Skeletal muscle cell (primary cell): ENCODE measurements around the gene PLA2G4E.
A peak's percentile ranks its signal among the peaks of the same experiment; 100 is the strongest.

Experiments
- DNase-seq: peaks from one replicate; pipeline ENCODE4 v3.0.0-alpha.2; 2010; ENCODE audit warnings: low read depth
- H3K4me3 ChIP-seq: 2 replicates; pipeline ENCODE4 v1.5.1; 2011; ENCODE audit warnings: low read depth, mild to moderate bottlenecking, control low read depth, low read length, moderate library complexity

The PLA2G4E gene

DNA sequence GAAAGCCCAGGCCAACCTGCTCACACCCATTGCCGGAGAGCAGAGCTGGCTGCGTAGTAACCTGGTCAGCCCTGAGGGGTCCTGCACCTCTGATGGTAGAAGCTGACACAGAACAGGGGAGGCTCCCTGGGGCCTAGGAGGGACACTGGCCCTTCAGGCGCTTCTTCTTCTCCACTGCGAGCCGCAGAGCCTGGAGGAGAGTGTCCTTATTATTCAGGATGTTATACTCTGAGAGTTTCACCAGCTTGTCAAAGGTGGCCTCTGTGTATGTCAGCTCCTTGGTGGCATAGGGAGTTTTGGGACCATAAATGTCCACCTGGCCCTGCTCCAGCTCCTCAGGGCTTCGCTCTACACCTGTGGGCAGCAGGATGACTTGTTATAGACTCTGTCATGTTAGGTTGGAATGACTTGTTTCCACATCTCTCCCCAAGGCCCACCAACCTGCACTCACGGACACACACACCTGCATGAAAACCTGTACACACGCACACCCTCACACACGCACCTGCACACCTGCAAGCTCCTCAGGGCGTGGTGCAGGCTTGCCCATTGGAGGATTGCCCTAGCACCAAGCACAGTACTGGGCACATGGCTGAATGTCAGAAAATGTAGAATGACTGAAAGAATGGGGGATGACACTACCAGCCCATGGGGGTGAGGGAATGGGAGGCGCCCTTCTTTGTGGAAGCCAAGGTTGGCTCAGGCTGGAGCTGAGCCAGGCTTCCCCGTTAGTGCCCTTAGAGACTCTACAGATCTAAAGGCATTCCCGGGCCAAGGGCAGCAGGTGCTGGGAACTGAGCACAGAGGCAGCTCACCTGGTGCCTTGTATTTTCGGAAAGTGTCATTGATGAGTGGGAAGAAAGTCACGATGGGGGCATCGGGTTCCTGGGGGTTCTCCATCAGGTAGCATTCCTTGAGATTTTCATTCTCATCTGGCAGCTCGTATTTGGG is 36.9 kb downstream of the PLA2G4E start:
- no peak overlapping the region for H3K4me3 ChIP-seq
- DNase-seq, result no peak

DNA sequence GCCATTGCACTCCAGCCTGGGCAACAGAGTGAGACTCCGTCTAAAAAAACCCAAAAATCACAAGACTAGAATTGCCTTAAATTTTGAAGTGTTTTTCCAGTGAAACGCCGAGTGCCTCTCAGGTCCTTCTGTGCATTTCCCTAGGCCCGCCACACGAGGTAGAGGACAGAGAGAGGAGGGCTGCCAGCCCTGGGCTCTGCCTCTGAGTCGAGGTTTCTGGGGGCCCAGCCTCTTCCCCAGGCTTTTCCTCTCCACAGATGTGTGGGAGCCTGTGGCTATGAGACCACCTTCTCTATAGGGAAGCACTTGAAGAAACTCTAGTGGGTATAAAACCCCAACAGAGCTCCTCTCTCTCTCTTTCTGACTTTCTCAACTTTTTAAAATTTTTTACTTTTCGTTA is 37.6 kb downstream of the PLA2G4E start:
- no peak overlapping the region for H3K4me3 ChIP-seq
- no peak for DNase-seq

DNA sequence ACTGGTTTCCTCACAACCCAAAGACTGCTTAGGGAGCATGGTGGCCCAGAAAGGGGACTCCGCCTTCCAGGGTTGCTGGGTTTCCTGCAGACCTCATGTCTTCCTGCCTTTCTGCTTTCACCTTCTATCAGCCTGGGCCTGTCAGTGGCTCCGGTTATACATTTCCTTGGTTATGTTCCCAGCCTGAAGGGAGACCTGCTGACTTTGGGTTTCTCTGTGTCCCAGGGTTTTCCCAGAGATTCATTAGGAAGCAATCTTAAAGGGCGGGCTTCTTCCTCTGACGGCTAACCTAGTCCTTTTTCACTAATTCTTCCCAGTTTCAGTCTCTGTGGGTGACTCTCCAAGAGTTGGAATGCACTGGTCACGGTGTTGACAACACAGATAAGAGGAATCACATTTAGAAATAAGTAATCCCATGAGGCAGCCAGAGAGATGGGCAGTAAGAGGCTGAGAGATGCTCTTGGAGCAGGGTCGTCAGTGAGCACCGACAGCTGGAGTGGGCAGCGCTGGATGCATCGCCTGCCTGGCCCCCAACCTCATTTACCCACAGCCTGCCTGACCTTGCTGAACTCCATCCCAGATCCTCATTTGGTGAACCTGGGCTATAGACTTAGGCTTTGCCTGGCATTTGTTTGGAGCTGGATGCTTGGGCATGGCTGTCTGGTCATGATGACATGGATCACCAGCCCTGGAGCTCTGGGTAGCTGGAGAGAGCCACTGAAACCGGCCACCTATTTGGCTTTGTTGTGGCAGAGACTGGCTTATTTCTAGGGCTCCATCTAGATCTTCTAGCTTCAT is 38.5 kb downstream of the PLA2G4E start:
- no peak overlapping the region for H3K4me3 ChIP-seq
- DNase-seq, result no peak

DNA sequence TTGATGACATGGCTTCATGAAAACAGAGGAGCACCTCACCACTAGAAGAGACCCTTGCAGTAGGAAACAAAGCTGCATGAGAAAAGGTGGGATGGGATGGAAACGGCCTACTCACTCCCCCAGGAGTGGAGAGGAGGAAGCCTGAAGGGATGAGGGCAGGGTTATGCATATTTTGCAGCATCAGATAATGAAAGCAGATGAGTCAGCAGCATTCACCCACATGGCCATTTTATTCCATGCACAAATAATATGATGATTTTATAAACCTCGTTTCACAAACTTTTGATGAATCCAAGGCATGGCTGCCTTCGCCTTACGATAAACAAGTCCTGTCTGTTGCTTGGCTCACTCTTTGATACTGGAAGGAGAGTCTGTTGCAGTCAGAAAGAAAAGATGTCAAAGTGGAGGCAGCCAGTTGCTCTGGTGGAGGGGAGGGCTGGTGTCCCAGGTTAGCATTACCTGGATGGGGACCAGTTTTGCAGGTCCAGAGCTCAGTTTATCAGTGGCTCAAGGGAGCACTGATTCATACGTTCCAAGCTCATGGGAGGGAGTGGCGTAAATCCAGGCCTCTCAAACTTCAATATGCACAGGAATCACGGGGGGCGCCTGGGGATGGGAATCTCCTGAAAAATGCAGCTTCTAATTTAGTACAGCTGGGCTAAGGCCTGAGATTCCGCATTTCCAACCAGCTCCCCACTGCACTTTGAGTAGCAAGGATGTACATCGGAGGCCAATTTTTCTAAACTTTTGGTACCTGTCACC is 39.3 kb downstream of the PLA2G4E start:
- no peak overlapping the region for H3K4me3 ChIP-seq
- no peak for DNase-seq

DNA sequence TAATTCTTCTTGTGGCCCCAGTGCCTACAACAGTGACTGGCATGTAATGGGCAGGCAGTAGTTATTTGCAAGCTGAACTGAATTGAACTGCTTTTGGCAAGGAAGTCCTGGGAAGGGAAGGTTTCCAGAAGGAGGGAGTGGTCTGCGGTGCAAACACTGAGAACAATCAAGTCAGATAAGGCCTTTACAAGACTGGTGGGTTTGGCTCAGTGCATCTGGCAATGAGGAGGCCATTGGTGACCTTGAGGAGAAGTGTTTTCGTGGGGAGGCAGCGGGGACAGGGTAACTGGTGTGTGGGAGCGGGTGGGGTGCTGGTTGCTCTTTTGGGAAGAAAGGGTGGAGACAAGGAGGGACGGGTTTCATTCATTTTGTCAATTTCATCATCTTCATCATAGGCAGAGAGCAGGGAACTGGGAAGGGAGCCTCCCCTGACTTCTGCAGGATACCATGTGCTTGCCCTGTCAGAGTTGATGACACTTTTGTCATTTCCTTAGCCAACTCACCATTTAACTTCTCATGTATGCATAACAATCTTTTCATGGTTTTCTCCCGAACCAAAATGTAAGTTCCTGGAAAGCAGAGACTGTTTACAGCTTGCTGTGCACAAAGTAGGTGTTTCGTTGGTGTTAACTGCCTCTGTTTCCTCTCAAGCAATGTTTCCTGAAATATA is 40.1 kb downstream of the PLA2G4E start:
- no peak overlapping the region for H3K4me3 ChIP-seq
- DNase-seq, result no peak

DNA sequence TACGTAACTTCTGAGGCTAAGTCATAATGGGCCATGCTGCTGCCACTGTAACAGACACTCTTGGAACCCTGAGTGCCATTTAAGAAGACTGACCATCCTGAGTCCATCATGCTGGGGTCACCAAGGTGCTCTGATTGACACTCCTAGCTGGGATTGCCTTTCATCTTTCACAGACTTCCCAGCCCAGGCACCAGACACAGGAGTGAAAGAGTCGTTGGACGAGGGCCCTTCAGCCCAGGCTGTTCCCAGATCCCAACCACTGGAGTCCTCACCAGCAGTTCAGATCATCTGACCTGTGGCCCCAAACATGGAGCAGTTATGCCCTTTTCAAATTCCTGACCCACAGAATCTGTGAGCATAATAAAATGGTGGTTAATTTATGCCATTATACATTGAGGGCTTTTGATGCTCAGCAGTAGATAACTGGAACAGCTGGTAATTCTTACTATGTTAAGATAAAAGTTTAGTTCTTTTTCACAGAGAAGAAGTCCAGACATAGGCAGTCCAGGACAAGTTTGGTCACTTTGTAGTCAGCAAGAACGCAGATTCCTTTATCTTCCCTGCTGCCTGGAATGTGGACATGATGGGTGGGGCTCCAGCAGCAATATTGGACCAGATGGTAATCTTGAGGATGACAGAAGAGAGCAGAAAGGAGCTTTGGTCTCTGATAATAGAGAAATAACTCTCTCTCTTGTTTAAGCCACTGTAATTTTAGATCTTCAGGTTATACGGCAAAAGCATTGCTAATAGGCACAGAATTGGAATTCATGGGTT is 41.2 kb downstream of the PLA2G4E start:
- DNase-seq, result no peak
- H3K4me3 ChIP-seq, result no peak overlapping the region

DNA sequence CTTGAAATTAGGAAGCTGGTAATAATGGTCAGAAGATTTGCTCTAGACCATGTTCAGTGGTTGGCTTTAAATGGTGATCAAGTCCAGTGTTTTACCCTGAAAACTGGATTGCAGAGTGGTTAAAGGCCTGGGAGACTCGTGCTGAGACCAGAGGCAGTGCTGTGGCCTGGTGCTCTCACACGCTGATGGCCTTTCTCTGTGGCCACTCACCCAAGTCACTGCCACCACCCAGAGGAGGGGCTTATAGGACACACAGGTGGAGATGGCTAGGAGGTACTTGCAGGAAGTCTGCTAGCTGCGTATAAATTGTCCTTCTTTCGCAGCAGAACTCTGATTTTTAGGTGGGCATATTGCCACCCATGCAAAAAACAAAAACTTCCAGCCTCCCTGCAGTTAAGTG is 42.3 kb downstream of the PLA2G4E start:
- no peak for DNase-seq
- H3K4me3 ChIP-seq, result no peak overlapping the region

DNA sequence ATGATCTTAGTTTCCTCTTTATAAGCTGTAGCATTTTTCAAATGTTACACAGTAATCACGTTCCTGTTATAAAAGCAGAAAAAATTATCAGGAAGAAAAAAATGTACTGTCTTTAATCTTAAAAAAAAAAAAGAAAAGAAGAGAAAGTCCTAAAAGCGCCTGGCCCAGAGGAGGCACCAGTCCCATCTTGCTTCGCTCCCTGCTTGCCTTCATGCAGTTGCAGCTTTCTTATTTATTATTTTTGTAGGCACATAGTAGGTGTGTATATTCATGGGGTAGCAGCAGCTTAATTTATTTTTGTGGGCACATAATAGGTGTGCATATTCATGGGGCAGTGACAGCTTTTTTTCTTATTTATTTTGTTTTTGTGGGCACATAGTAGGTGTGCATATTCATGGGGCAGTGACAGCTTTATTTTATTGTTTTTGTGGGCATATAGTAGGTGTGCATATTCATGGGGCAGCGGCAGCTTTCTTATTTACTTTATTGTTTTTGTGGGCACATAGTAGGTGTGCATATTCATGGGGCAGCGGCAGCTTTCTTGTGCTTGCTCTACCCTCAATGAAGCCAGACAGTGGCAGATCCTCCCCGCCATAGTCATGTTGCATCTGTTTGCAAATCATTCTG is 43.0 kb downstream of the PLA2G4E start:
- no peak overlapping the region for H3K4me3 ChIP-seq
- no peak for DNase-seq

DNA sequence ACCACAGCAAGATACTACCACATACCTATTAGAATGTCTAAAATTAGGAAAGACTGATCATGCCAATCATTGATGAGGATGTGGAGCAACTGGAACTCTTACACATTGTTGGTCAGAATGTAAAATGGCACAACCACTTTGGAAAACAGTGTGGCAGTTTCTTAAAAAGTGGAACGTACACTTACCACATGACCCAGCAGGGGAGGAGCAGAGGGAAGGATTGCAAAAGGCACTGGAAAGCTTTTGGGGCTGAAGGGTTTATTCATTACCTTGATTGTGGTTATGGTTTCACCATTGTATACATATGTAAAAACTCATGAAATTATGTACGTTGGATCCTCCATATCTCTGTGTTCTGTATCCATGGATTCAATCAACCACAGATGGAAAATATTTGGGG is 45.2 kb downstream of the PLA2G4E start:
- DNase-seq, result no peak
- no peak overlapping the region for H3K4me3 ChIP-seq

DNA sequence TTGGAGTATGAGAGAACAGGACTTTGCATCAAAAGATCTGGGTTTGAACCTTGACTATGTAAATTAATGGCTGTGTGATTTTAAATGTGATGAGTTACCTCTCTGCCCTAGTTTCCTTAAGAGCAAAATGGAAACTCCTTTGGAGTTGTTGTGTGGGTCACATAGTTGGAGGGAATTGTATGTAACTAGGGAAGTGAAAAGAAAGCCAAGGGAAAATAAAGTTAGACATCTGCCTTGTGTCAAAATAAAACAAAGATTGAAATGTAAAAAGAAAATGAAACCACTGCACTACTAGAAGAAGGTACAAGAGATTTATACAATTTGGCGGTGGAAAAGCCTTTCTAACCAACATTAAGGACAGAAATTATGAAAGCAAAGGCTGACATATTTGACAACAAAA is 46.8 kb downstream of the PLA2G4E start:
- DNase-seq, result no peak
- H3K4me3 ChIP-seq, result no peak overlapping the region

DNA sequence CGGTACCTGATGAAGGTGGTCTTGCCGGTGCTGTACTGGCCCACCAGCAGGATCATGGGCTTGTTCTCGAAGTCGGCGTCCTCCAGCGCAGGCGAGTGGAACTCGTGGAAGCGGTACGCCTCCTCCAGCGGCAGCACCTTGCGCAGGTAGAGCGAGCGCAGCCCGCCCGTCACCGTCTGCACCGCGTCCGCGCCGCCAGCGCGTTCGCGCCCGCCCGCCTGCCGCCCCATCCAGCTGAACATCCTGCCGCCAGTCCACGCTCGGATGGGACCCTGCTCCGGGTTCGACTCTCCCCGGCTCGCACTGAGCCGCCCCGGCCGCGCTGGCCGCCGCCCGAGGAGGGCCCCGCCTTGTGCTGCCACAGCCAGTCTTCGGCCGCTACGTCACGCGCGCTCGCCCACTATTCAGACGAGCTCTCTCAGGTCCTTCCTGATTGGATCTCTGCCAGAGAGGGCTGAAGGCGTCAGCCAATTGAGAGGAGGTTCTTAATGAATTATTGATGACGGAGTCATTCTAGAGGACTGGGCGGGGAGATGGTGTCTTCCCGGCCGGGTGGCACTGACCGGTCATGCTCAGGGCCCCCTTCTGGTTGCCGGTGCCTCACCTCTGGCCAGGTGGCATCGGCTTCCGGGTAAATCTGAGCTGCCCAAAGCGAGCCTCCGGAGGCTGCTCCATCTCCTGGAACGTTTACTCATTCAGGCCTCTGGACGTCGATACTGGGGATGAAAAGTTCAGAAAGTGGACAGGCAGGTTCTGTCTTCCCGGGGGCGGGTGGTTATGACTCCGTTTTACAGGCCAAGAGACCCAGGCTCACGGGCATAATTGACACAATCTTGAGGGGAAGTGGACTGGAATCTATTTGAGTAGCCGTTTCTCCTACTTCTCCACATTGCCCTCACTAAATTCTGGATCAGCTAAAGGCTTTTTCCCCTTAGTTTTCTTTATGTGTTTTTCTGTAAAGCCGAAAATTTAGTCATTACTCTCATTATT is 48.3 kb downstream of the PLA2G4E start, which contains the start of gene EHD4:
EHD4 (minus strand) TSS at position 305 of the 990 bp plus-strand sequence; CDS start at position 242, 63 bp downstream.
- H3K4me3 ChIP-seq, result peak within 1 kb of the TSS; percentile 77
- peak; percentile 94 for DNase-seq

DNA sequence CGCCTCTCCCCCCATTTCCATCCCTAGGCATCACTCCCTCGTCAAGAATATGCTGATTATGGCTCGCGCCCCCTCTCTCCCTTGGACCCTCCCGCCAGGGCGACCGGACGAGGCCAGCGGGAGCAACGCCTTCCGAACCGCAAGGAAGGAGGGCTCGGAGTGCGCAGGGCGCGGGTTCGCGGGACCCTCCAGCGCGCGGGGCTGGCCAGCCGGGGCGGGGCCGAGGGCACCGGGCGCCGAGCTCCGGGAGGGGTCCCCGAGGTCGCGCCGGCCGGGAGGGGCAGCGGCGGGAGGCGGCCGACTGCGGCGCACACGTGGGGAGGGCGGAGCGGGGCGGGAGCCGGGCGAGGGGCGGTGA is 49.0 kb downstream of the PLA2G4E start:
- no peak for DNase-seq
- peak overlapping the region; percentile 77 for H3K4me3 ChIP-seq

DNA sequence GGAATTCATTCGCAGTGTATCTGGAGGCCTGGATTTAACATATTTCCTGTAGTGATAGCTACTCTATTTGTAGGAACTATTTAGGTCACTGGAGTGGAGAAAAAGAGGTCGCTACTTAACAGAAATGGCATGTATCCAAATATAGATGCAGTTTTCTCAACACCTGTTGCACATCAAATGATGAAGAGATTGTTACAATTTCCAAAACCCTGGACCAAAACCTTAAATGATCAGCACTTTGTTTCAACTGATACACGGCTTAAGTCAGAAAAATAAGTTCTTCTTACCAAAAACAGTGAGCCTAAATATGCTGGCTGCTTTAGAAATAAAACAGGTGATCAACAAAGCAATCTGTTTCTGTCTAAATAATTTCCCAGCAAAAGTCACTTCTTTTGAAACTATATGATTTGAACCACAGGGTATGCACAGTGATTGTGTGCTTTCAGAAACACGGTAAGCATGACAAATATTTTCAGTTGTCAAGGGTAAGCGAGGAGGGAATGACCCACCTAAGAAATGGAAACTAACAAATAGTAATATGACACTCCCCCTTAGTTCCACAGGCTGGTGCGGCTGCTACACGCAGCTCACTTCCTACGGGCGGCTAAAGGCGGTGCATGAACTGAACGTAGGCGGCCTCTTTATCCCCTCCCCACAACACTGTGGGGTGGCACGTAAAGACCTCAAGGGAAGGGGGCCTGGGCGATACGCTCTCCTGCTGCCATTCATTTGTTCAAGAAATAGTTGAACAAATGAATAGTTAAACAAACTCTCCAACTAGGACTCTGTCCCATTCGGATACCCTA is 49.5 kb downstream of the PLA2G4E start:
- DNase-seq, result no peak
- H3K4me3 ChIP-seq, result peak overlapping the region; percentile 77

DNA sequence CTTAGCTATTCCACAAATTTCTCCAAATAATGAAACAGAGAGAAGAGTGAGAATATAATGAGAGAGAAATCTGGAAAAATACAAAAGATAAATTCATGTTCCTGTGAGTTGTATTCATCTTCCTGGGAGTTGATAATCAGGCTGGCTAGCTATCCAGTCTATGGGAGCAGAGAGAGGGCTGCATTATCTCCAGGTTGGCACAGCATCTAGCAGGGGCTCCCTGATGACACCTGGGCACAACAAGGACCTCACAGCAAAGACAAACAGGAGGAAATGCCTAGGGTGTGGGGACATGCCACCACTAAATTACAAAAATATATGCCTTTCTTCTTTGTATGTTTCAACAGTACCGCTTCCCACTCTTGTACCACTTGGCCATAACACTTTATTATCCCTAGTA is 50.4 kb downstream of the PLA2G4E start:
- H3K4me3 ChIP-seq, result no peak overlapping the region
- no peak for DNase-seq

DNA sequence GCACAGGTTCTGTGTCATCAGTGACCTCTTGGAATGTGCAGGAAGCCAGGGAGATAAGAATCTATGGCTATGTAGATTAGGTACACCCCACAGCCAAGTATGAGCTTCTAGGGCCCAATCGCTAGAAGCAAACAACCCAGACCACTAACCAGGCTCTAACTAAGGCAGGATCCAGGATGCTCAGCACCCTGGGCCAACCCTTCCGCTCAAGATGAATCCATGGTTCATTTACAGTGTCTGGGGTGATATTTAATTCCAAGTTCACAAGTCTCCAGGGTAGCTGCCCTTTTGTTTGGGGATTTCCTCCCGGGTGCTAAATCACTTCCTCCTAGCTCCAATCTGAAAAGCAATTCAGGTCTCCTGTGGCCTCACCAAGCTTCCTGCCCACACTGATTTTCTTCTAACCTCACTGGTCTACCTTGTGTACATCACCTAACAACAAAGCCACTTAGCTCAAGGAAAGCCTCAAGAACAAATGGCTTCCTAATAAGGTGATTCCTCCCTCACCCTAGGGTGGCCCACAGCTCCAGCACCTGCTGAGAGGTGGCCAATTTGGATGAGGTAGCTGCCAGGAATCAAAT is 50.9 kb downstream of the PLA2G4E start:
- H3K4me3 ChIP-seq, result no peak overlapping the region
- DNase-seq, result no peak

DNA sequence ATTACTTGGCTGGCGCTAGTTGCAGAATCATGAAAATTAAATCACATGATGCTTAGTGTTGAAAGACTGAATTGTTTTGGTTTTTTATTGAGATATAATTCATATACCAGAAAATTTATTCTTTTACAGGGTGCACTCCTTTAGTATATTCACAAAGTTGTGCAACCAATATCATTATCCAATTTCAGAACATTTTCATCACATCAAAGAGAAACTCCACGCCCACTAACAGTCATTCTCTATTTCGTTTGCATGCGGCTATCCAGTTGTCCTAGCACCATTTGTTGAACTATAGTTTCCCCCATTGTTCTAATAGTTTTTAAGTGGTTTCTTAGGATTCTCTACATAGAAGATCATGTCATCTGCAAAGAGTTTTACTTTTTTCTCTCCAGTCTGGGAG is 52.1 kb downstream of the PLA2G4E start:
- no peak overlapping the region for H3K4me3 ChIP-seq
- DNase-seq, result no peak
